SK-N-SH treated with all-trans-retinoic acid at 6 μM for 48 hours (cell line): ENCODE measurements around the gene ZBTB12.

Experiments
- PPARA ChIP-seq: fragments of 250-450 bp; sonication (Bioruptor Pico); IDR thresholded peaks from 2 replicates; pipeline ENCODE4 v1.5.0; 2020; ENCODE audit warnings: mild to moderate bottlenecking, borderline replicate concordance
- RARB ChIP-seq: fragments of 250-450 bp; sonication (Bioruptor Pico); IDR thresholded peaks from 2 replicates; pipeline ENCODE4 v1.8.0; 2021; ENCODE audit warnings: mild to moderate bottlenecking, moderate library complexity
- TOX ChIP-seq: fragments of 250-450 bp; sonication (Bioruptor Pico); IDR thresholded peaks from 2 replicates; pipeline ENCODE4 v1.8.0; 2021; ENCODE audit warnings: mild to moderate bottlenecking, moderate library complexity, borderline replicate concordance
- ZFP30 ChIP-seq: fragments of 450-650 bp; formaldehyde crosslinking; IDR thresholded peaks from 2 replicates; pipeline ENCODE4 v1.5.0; 2022; ENCODE audit warnings: mild to moderate bottlenecking, moderate library complexity
- ZNF565 ChIP-seq: fragments of 450-650 bp; formaldehyde crosslinking; conservative IDR thresholded peaks from 2 replicates; pipeline ENCODE4 v1.5.0; 2020; ENCODE audit warnings: low read depth, mild to moderate bottlenecking, moderate library complexity

DNA sequence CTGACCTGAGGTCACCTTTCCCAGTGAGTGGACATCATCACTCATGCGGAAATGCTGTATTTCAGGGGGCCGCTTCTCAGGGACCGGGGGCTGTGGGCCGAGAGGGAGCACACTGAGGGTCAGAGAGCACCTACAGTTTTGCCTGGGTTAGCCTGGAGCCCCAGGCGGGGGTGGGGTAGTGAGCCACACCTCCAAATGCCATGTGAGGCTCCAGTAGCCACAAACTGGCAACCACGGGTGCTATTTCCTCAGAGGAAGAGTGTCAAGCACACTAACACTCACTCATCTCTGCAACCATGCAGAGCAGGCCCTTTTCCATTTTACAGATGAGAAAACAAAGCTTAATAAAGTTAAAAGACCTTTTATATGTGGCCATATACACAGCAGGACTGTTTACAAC is 9.1 kb downstream of the ZBTB12 start:
- TF ChIP-seq PPARA (CRISPR knock-in tag): no peak
- no peak for TF ChIP-seq TOX (CRISPR knock-in tag)
- no peak for TF ChIP-seq ZNF565
- no peak for TF ChIP-seq ZFP30 (CRISPR knock-in tag)
- TF ChIP-seq RARB (CRISPR knock-in tag): no peak
